Measurements from ENCODE around the gene DDC.

GRCh38 chr7:50540785-50541579, 24.2 kb downstream of the DDC start:
- TF ChIP-seq CTCF (IDR thresholded peaks at IDR 0.05; ENCODE audit: low read depth, low read length, poor library complexity, severe bottlenecking): no peak
- TF ChIP-seq EZH2phosphoT487 (IDR thresholded peaks at IDR 0.05; ENCODE audit: borderline replicate concordance, low read length): no peak
